Measurements from ENCODE around the gene CMTM7. TPM values are rescaled to one million over a fixed set of nuclear protein-coding genes. Genes with fewer than 3 reads are reported as not detected.
"Not testable (repeated sequence)": the region's sequence is repeated elsewhere in the genome, so short reads cannot be mapped to it uniquely, and the experiment has no call there.

Gene CMTM7
- total RNA-seq, 6 experiments from 2014 or later: 10.1 to 17.7 (median 15.7) TPM

DNA sequence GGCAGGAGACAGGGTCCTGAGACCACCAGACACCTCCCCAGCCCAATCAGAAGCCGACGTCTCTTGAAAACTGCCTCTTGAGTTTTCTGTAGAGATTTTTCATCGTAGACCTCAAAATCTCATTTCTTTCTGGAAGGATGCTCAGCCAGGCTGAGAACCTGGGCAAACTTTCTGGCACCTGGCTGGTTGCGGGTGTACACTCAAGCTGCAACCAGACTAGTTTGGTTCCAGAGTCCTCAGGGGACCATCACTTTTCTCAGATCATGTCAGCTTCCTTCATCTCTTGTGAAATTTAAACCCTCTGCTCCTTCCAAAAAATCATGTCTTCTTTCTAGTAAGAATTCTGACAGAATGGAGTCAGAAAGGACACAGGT is 45.1 kb downstream of the CMTM7 start:
- TF ChIP-seq, protein P1, sequence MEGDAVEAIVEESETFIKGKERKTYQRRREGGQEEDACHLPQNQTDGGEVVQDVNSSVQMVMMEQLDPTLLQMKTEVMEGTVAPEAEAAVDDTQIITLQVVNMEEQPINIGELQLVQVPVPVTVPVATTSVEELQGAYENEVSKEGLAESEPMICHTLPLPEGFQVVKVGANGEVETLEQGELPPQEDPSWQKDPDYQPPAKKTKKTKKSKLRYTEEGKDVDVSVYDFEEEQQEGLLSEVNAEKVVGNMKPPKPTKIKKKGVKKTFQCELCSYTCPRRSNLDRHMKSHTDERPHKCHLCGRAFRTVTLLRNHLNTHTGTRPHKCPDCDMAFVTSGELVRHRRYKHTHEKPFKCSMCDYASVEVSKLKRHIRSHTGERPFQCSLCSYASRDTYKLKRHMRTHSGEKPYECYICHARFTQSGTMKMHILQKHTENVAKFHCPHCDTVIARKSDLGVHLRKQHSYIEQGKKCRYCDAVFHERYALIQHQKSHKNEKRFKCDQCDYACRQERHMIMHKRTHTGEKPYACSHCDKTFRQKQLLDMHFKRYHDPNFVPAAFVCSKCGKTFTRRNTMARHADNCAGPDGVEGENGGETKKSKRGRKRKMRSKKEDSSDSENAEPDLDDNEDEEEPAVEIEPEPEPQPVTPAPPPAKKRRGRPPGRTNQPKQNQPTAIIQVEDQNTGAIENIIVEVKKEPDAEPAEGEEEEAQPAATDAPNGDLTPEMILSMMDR (IDR thresholded peaks at IDR 0.05): no peak
- H3K4me1 Mint-ChIP-seq (ENCODE audit: low read depth): peaks cover 41% of the 10 kb centered on the region
- no peak overlapping the region for H3K27ac Mint-ChIP-seq
- DNase-seq: no peak
- no peaks in the 10 kb centered on the region for H3K9me3 Mint-ChIP-seq
- H3K27me3 Mint-ChIP-seq (ENCODE audit: insufficient read depth): no peaks in the 10 kb centered on the region; the same call in none of the 2 replicates
- H3K4me3 Mint-ChIP-seq: no peak overlapping the region
- H3K36me3 Mint-ChIP-seq (ENCODE audit: low read depth): no peaks in the 10 kb centered on the region

DNA sequence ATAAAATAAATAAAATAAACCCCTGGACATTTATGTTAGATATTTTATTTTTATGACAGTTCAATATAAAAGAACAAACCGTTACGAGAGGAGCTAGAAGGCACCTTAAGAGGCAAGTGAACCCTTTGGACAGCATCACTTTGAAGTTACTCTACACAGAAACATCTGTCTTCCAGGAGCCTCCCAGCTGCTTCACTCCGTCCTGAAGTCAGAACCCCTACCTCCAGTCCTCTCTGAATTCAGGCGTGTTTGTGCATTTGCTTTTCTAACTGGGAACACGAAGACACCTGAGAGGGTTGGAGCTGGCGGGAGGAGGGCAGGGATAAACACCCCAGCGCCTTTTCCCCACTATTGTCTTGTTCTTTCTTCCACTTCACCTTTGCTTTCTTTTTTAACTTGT is 46.2 kb downstream of the CMTM7 start:
- Mint-ChIP-seq H3K27me3 (ENCODE audit: insufficient read depth) (no peaks in the 10 kb centered on the region; the same call in none of the 2 replicates), H3K4me3 (no peak overlapping the region), H3K36me3 (ENCODE audit: low read depth) (no peaks in the 10 kb centered on the region), H3K4me1 (ENCODE audit: low read depth) (peaks cover 46% of the 10 kb centered on the region), H3K9me3 (no peaks in the 10 kb centered on the region), H3K27ac (no peak overlapping the region)
- DNase-seq: no peak
- TF ChIP-seq, protein P1 (IDR thresholded peaks at IDR 0.05): no peak

- no peak overlapping the region for H3K27ac Mint-ChIP-seq
- TF ChIP-seq, protein P1 (IDR thresholded peaks at IDR 0.05): no peak
- no peak for DNase-seq
Observed at GRCh38 chr3:32438596-32439344, 47.1 kb downstream of the CMTM7 start.

DNA sequence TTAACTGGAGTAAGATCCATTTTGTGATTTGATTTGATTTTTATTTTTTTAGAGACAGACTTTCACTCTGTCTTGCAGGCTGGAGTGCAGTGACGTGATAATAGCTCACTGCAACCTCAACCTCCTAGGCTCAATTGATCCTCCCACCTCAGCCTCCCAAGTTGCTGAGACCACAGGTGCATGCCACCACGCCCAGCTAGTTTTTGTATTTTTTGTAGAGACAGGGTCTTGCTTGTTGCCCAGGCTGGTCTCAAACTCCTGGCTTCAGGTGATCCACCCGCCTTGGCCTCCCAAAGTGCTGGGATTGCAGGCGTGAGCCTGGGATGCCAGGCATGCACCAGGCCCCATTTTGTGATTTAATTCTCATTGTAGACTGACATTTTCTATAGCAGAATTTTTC is 47.8 kb downstream of the CMTM7 start:
- DNase-seq; H3K4me3 Mint-ChIP-seq; H3K27ac Mint-ChIP-seq; H3K9me3 Mint-ChIP-seq; H3K36me3 Mint-ChIP-seq (ENCODE audit: low read depth); H3K27me3 Mint-ChIP-seq (ENCODE audit: insufficient read depth): not testable (repeated sequence)
- peaks cover 55% of the 10 kb centered on the region for H3K4me1 Mint-ChIP-seq (ENCODE audit: low read depth)

More at GRCh38 chr3:32438596-32439344, 47.1 kb downstream of the CMTM7 start:
- H3K4me1 Mint-ChIP-seq (ENCODE audit: low read depth): peaks cover 49% of the 10 kb centered on the region
- no peaks in the 10 kb centered on the region; the same call in none of the 2 replicates for H3K27me3 Mint-ChIP-seq (ENCODE audit: insufficient read depth)
- H3K9me3 Mint-ChIP-seq: no peaks in the 10 kb centered on the region
- H3K36me3 Mint-ChIP-seq (ENCODE audit: low read depth): no peaks in the 10 kb centered on the region
- H3K4me3 Mint-ChIP-seq: no peak overlapping the region

GRCh38 chr3:32440611-32441350 is 49.1 kb downstream of the CMTM7 start:
- Mint-ChIP-seq H3K27me3 (ENCODE audit: insufficient read depth) (no peaks in the 10 kb centered on the region; the same call in none of the 2 replicates), H3K4me1 (ENCODE audit: low read depth) (peaks cover 55% of the 10 kb centered on the region), H3K9me3 (no peaks in the 10 kb centered on the region), H3K36me3 (ENCODE audit: low read depth) (no peaks in the 10 kb centered on the region), H3K4me3 (no peak overlapping the region), H3K27ac (peak overlapping the region; percentile 63; the same call in 1 of the 2 replicates)
- TF ChIP-seq, protein P1 (IDR thresholded peaks at IDR 0.05): no peak
- DNase-seq: peak; percentile 25

GRCh38 chr3:32442766-32443165 is 51.1 kb downstream of the CMTM7 start:
- Mint-ChIP-seq H3K27me3 (ENCODE audit: insufficient read depth) (no peaks in the 10 kb centered on the region; the same call in none of the 2 replicates), H3K4me1 (ENCODE audit: low read depth) (peaks cover 51% of the 10 kb centered on the region), H3K36me3 (ENCODE audit: low read depth) (peaks cover 10% of the 10 kb centered on the region; the same call in 1 of the 2 replicates), H3K9me3 (no peaks in the 10 kb centered on the region), H3K27ac (peak overlapping the region; percentile 71), H3K4me3 (no peak overlapping the region)
- DNase-seq: peak; percentile 51
- TF ChIP-seq, protein P1 (IDR thresholded peaks at IDR 0.05): no peak

All from HFFc6 (cell line).